Frontal cortex (tissue), 4 donors: Measurements from ENCODE around the gene CDC42EP5. TPM values are rescaled to one million over a fixed set of nuclear protein-coding genes. Genes with fewer than 3 reads are reported as not detected.

Experiments used
- DNase-seq, 2 donors: peaks; one replicate each; pipeline ENCODE4 v3.0.0; 2012; ENCODE audit warnings: low spot score in 2 of 2
- FAIRE-seq: peaks from 2 replicates; lab custom pipeline; 2012; peaks lifted over from hg19 to GRCh38; lab: Jason Lieb, UNC
- small RNA-seq: library from RNA; depleted of rRNA; stranded (forward); fragments of <200 nt; gene quantifications from one replicate; pipeline ENCODE3, GENCODE V24; 2014
- total RNA-seq: library from RNA; depleted of rRNA; stranded (reverse); fragments of >200 nt; gene quantifications from one replicate; pipeline ENCODE4 v1.2.3, GENCODE V29; 2014
- donor health status: control.
- donor health status: control.
- donor health status: control.

The CDC42EP5 gene
- total RNA-seq, 1 donor from 2014 or later = 4.1 TPM

DNA sequence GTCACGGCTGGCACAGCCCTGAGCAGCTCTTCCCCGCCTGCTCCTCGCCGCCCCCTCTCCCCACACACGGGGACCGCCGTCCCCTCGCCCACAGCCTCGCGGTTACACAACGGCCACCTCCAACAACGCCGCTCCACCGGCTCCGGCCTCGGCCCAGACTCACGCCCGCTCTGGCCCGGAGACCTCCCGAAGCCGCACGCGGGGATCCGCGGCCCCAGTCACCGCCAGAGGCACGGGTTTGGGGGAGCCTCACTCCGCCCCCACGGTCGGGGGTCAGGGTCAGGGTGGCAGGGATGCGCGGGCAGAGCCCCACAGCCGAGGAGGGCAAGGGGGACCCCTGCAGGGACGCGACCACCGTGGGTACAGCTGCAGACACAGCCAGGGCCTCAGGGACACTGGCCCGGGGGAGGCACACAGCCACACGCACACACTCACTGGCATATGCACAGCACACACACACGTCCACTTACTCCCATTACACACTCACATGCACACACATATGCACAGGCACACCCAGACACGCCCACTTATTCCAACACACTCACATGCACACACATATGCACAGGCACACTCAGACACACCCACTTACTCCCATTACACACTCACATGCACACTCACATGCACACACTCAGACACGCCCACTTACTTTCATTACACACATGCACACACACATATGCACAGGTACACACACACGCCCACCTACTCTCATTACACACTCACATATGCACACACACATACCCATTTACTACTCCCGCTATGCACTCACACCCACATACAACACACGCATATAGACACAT, 56.2 kb downstream of the CDC42EP5 start:
- DNase-seq = peak in 1 of 2 donors; percentile 26
- FAIRE-seq = no peak

DNA sequence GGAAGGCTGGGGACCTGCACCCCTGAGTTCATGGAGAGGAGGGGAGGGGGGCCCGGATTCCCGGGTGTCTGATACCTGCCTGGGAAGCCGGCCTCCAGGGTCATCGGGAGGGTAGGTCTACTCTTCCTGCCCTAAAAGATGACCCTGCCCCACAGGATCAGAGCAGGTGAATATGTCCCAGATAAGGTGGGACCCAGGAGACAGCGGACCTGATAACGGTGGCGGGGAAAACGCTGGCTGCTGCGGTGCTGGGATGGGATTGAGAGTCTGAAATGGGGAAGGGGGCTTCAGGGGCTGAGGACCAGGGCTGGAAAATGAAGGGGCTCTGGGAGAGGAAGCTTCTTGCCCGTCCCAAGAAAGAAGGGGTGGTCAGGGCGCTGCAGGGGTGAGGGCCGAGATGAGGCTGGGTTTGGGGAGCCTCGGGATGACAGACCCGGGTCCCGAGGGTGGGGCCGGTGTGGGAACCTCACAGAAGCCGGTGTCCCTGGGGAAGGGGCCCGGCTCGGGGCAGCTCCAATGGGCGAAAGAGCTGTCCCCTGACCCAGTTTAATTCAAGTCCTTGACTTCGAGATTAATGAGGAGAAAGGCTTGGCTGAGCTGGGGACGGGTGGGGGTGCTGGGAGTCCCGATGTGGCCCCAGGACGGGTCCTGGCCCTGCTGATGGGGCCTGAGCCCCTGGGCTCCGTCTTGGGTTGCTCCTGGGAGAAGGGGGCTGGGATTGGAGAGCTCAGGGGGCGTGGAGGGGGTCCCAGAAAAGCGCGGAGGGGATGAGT, 57.0 kb downstream of the CDC42EP5 start:
- FAIRE-seq (no peak), DNase-seq (peak in 1 of 2 donors; percentile 55)

DNA sequence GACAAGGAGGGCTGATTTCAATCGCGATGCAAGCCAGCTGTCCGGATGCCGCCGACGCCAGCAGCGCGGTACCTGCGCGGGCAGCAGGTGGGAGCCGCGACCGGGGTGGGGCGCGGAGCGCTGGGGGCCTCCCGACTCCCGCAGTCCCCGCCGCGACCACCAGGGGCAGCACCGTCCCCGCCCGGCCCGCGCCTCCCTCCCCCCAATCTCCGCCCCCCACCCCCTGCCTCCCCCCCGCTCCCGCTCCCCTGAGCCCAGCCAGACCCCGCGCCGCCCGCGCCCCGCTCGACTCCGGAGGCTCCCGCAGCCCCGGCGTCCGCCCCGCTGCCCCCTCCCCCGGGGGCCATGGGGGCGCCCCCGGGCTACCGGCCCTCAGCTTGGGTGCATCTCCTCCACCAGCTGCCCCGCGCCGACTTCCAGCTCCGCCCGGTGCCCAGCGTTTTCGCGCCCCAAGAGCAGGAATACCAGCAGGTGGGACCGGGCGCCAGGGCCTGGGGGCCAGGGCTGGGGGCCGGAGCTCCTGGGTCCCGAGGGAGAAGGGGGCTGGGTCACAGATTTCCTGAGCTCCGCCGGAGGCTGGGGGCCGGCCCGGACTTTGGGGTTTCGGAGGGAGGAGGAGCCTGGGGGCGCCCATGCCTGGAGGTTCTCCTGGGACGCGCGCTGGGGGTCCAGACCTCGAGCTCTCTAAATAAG, 57.7 kb downstream of the CDC42EP5 start, which contains the start of gene TTYH1:
TSS of gene TTYH1 (plus strand) at position 257 of the 693 bp plus-strand sequence. CDS start at position 346, 89 bp downstream.
- FAIRE-seq (no peak), DNase-seq (peak; percentile 88 to 92)

Small RNAs within 50 kb of the gene (small RNA-seq; reads per million reads assigned to genes)
- not detected for gene AC245884.3

Other genes with a start within 250 kb of the CDC42EP5 start
- gene LILRA6, start 230.5 kb downstream of the CDC42EP5 start, total RNA-seq = under 0.01 TPM
- under 0.01 TPM for gene LILRB5, start 216.0 kb downstream of the CDC42EP5 start, total RNA-seq
- not detected for gene LILRB2, start 192.2 kb downstream of the CDC42EP5 start, total RNA-seq
- gene LILRA5, start 160.1 kb downstream of the CDC42EP5 start, total RNA-seq = 0.82 TPM
- under 0.01 TPM for gene LILRA4, start 134.1 kb downstream of the CDC42EP5 start, total RNA-seq
- 1.6 TPM for gene LAIR1, start 108.4 kb downstream of the CDC42EP5 start, total RNA-seq
- 65.2 TPM for gene TTYH1, start 57.8 kb downstream of the CDC42EP5 start, total RNA-seq
- 17.1 TPM for gene LENG8, start 24.1 kb downstream of the CDC42EP5 start, total RNA-seq
- gene LENG9, start 9.5 kb downstream of the CDC42EP5 start, total RNA-seq = 4.5 TPM
- gene LAIR2, start 29.5 kb upstream of the CDC42EP5 start, total RNA-seq = 0.82 TPM
- under 0.01 TPM for gene LILRA2, start 100.5 kb upstream of the CDC42EP5 start, total RNA-seq
- not detected for gene LILRA1, start 120.3 kb upstream of the CDC42EP5 start, total RNA-seq
- not detected for gene LILRB1, start 157.2 kb upstream of the CDC42EP5 start, total RNA-seq
- 0.82 TPM for gene LILRB4, start 189.7 kb upstream of the CDC42EP5 start, total RNA-seq